HepG2 (cell line): Measurements from ENCODE around the gene SESN2. TPM values are rescaled to one million over a fixed set of nuclear protein-coding genes. Genes with fewer than 3 reads are reported as not detected.
A peak's percentile ranks its signal among the peaks of the same experiment; 100 is the strongest.

ENCODE experiments used
- ATAC-seq: fragments of 200-7000 bp; cut with Tn5 transposase; 3 replicates; pipeline ENCODE4 v1.9.1; 2020; ENCODE audit warnings: mild to moderate bottlenecking, moderate library complexity
- BruUV-seq: library from RNA; stranded (reverse); fragments of 400-500 nt; replicated peaks from 2 replicates; lab custom pipeline; 2021; lab: Mats Ljungman, UMichigan
- CTCF ChIA-PET: fragments of 300-600 bp; formaldehyde crosslinking; extraction: SDS; loops from one replicate; lab custom pipeline; 2021; ENCODE audit warnings: low total read pairs, inconsistent platforms, low intra/inter-chr PET ratio; lab: Yijun Ruan, JAX
- POLR2A ChIA-PET: fragments of 350-600 bp; sonication (Branson Sonifier 250); formaldehyde crosslinking; loops from one replicate; lab custom pipeline; 2020; ENCODE audit warnings: antibody characterized with exemption, inconsistent platforms; lab: Yijun Ruan, JAX
- DNase-seq: peaks from one replicate; pipeline ENCODE4 v3.0.0-alpha.2; 2015; ENCODE audit warnings: low spot score
- FAIRE-seq: peaks from 3 replicates; lab custom pipeline; 2011; peaks lifted over from hg19 to GRCh38; lab: Jason Lieb, UNC
- H2AFZ ChIP-seq: one replicate; pipeline ENCODE4 v1.6.1; 2011; ENCODE audit warnings: low read length, inconsistent platforms
- H3K27ac ChIP-seq: fragments of 300-600 bp; 3 replicates; pipeline ENCODE4 v1.8.0; 2011; ENCODE audit warnings: mixed run types, mild to moderate bottlenecking, mixed read lengths, low read length, inconsistent platforms; ENCODE audit not compliant: insufficient read depth; ENCODE audit errors: extremely low read length
- H3K27me3 ChIP-seq, 2 experiments: fragments of 200-600 bp in 1 of 2; 2 replicates in 1 of 2; 3 replicates in 1 of 2; pipeline versions ENCODE4 v1.6.0 to v1.8.0; 2011; ENCODE audit warnings: low read length in 2 of 2, mild to moderate bottlenecking in 2 of 2, moderate library complexity in 2 of 2, inconsistent platforms in 1 of 2; ENCODE audit not compliant: insufficient read depth in 2 of 2, control insufficient read depth in 1 of 2
- H3K36me3 ChIP-seq, 2 experiments: fragments of 200-600 bp in 1 of 2; replicated peaks in 1 of 2; 2 replicates in 1 of 2; 3 replicates in 1 of 2; pipeline versions ENCODE4 v1.5.1 to v1.8.0; 2011; ENCODE audit warnings: low read length in 2 of 2, inconsistent platforms in 1 of 2; ENCODE audit not compliant: insufficient read depth in 2 of 2, control insufficient read depth in 1 of 2
- H3K4me1 ChIP-seq: 2 replicates; pipeline ENCODE4 v1.5.1; 2012; ENCODE audit warnings: low read length, inconsistent platforms; ENCODE audit not compliant: insufficient read depth
- H3K4me2 ChIP-seq: 2 replicates; pipeline ENCODE4 v1.6.0; 2011; ENCODE audit warnings: low read depth, low read length, inconsistent platforms
- H3K4me3 ChIP-seq, 3 experiments: fragments of 200-600 bp in 1 of 3; sonication (generic), shearing (Covaris generic) in 1 of 3; replicated peaks in 1 of 3; 2 replicates each; pipeline ENCODE4 v1.5.1; 2011 to 2016; ENCODE audit warnings: low read length in 3 of 3, inconsistent platforms in 2 of 3, low read depth in 2 of 3, mild to moderate bottlenecking in 2 of 3, control low read depth in 1 of 3, mixed read lengths in 1 of 3; ENCODE audit not compliant: insufficient read depth in 1 of 3
- H3K79me2 ChIP-seq: one replicate; pipeline ENCODE4 v1.6.1; 2011; ENCODE audit warnings: low read length, inconsistent platforms; ENCODE audit not compliant: insufficient read depth
- H3K9ac ChIP-seq: 2 replicates; pipeline ENCODE4 v1.6.0; 2011; ENCODE audit warnings: mild to moderate bottlenecking, low read depth, low read length, inconsistent platforms; ENCODE audit not compliant: insufficient read depth
- H3K9me3 ChIP-seq: 2 replicates; pipeline ENCODE4 v1.5.1; 2012; ENCODE audit warnings: mild to moderate bottlenecking, low read length
- H4K20me1 ChIP-seq: 2 replicates; pipeline ENCODE4 v1.6.0; 2011; ENCODE audit warnings: inconsistent platforms, mild to moderate bottlenecking, low read length, moderate library complexity; ENCODE audit not compliant: insufficient read depth
- ATF7-NPFF ChIP-seq: sonication (generic); formaldehyde crosslinking; IDR thresholded peaks from 2 replicates; pipeline ENCODE4 v1.8.1; 2023; ENCODE audit warnings: mild to moderate bottlenecking, low read depth, missing genetic modification reagents, moderate library complexity
- E2F5 ChIP-seq: sonication (generic); formaldehyde crosslinking; conservative IDR thresholded peaks from 2 replicates; pipeline ENCODE4 v1.4.0; 2020; ENCODE audit warnings: missing genetic modification reagents
- MAFF ChIP-seq: IDR thresholded peaks from 2 replicates; pipeline ENCODE4 v1.6.1; 2011; ENCODE audit warnings: low read depth, low read length, improper control_type of control experiment
- MTA1 ChIP-seq: sonication (generic); formaldehyde crosslinking; IDR thresholded peaks from 2 replicates; pipeline ENCODE4 v1.4.0; 2020; ENCODE audit warnings: missing genetic modification reagents, mild to moderate bottlenecking, borderline replicate concordance
- PHF20 ChIP-seq: sonication (generic); formaldehyde crosslinking; IDR thresholded peaks from 2 replicates; pipeline ENCODE4 v1.5.0; 2020; ENCODE audit warnings: mild to moderate bottlenecking, missing genetic modification reagents
- SP1 ChIP-seq, 2 experiments: fragments of 450-650 bp in 1 of 2; sonication (generic) in 1 of 2; formaldehyde crosslinking in 1 of 2; IDR thresholded peaks; 2 replicates each; pipeline versions ENCODE4 v1.4.0 to v1.6.1; 2016 to 2020; ENCODE audit warnings: missing genetic modification reagents in 1 of 2
- ZNF260 ChIP-seq: sonication (generic); formaldehyde crosslinking; IDR thresholded peaks from 2 replicates; pipeline ENCODE4 v1.4.0; 2020; ENCODE audit warnings: missing genetic modification reagents, low read depth, mild to moderate bottlenecking, borderline replicate concordance
- ZNF629 ChIP-seq: sonication (generic); formaldehyde crosslinking; conservative IDR thresholded peaks from 2 replicates; pipeline ENCODE4 v1.5.0; 2020; ENCODE audit warnings: missing genetic modification reagents
- ZNF781 ChIP-seq: sonication (generic); formaldehyde crosslinking; IDR thresholded peaks from 2 replicates; pipeline ENCODE4 v1.5.1; 2020; ENCODE audit warnings: borderline replicate concordance, mild to moderate bottlenecking, missing genetic modification reagents; ENCODE audit errors: not compliant biosample characterization
- ZSCAN20 ChIP-seq: sonication (generic); formaldehyde crosslinking; IDR thresholded peaks from 2 replicates; pipeline ENCODE4 v1.4.0; 2020; ENCODE audit warnings: missing genetic modification reagents, mild to moderate bottlenecking, borderline replicate concordance
- WGBS: methylation state at CpG from one replicate; pipeline ENCODE4 v1.1.6; 2017; ENCODE audit warnings: low lambda C conversion rate; 5-methylcytosine and 5-hydroxymethylcytosine counted together
- in situ Hi-C: cut with HindIII; loops from 2 replicates; pipeline ENCODE4 v1.10.0; 2017; ENCODE audit warnings: low pct_unique_long_range_greater_than_20kb; ENCODE audit not compliant: extremely low pct_ligation_motif_present
- intact Hi-C: fragments of 100-400 bp; cut with micrococcal nuclease; formaldehyde crosslinking; loops from one replicate; pipeline ENCODE4 v1.10.0; 2022; ENCODE audit not compliant: unreplicated experiment
- polyA plus RNA-seq, 8 experiments: library from polyadenylated mRNA; depleted of rRNA in 3 of 8; stranded (reverse) in 7 of 8; unstranded in 1 of 8; fragments of >200 nt; fragmentation: Illumina TruSeq in 4 of 8; extraction: Trizol in 4 of 8; gene quantifications; 2 replicates each; pipeline versions ENCODE4 v1.2.1 to v1.2.3, GENCODE V29; 2011 to 2016; ENCODE audit warnings: low read depth in 4 of 8, missing spikeins in 1 of 8, mixed read lengths in 1 of 8; ENCODE audit not compliant: insufficient read depth in 1 of 8
- total RNA-seq, 5 experiments: library from RNA; depleted of rRNA; stranded (reverse); fragments of >200 nt; fragmentation: Illumina TruSeq; extraction: Trizol; gene quantifications; 2 replicates each; pipeline ENCODE4 v1.2.3, GENCODE V29; 2016; ENCODE audit warnings: low read depth in 1 of 5

Gene SESN2
- total and polyA plus RNA-seq, 2 of the 13 experiments (the other 11 are each of a cell fraction or from before 2014, with no cell fraction given): 13.2 to 19.1 TPM

DNA sequence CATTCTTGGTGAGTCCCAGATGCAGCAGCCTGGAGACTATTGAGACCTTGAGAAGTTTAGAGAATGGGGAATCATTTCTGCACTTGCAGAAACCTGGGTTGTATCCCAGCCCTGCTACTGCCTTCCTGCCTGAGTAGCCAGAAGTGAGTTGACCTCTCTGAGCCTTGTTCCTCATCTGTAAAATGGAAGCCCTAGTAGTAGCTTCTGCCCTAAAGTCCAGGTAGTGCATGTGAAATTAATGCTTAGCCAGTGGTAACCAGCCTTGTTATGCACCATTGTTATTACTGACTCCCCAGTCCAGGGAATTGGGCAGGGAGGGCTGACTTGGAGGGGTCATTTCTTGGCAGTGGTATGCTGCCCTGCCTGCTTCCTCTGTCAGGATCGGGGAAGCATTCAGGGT lies 5.6 kb downstream of the SESN2 start:
- POLR2A ChIA-PET: interaction anchor here (3.1 kb wide), 1 partner anchor 16 kb away, joined by 15 read pairs; no protein-coding TSS in a partner anchor
- no peak overlapping the region for H2AFZ ChIP-seq
- DNase-seq: no peak
- H3K27ac ChIP-seq: no peak overlapping the region
- intact Hi-C loops (loop anchor here (10.0 kb wide), 1 partner anchor 60 kb away; the partner anchor contains the start of gene MED18), in situ Hi-C loops (no loop called here)
- H3K27me3 ChIP-seq: no peaks in the 10 kb centered on the region
- no TSS peak for BruUV-seq
- CTCF ChIA-PET: no interaction called here
- peaks cover 86% of the 10 kb centered on the region for H3K79me2 ChIP-seq
- peaks cover 91% of the 10 kb centered on the region for H3K4me1 ChIP-seq
- peaks cover 68% of the 10 kb centered on the region for H4K20me1 ChIP-seq
- ATAC-seq: no peak
- 0 out of 2 replicates have a peak overlapping the region, but pooled peaks have one; percentile 5 for H3K4me2 ChIP-seq
- WGBS: 89% methylated on average over 1 of the region's 1 CpG
- no peak for FAIRE-seq
- no peaks in the 10 kb centered on the region for H3K9me3 ChIP-seq
- H3K4me3 ChIP-seq: no peak overlapping the region
- TF ChIP-seq PHF20 (CRISPR knock-in tag) (no peak), ZNF629 (peak; percentile 25; the same call in 1 of the 2 replicates)
- H3K36me3 ChIP-seq: peaks cover 2 to 3% of the 10 kb centered on the region in 2 experiments; a peak in 1 of 5 replicates
- H3K9ac ChIP-seq: no peak overlapping the region

GRCh38 chr1:28265577-28265976 lies 6.3 kb downstream of the SESN2 start:
- in situ Hi-C loops: no loop called here
- ATAC-seq: no peak
- H4K20me1 ChIP-seq: peaks cover 68% of the 10 kb centered on the region
- BruUV-seq: no TSS peak
- no peak overlapping the region for H3K27ac ChIP-seq
- 90% methylated on average over 7 of the region's 8 CpGs for WGBS
- peaks cover 82% of the 10 kb centered on the region for H3K79me2 ChIP-seq
- POLR2A ChIA-PET: interaction anchor here (1.0 to 1.7 kb wide), 2 partner anchors 7 to 63 kb away, joined by 3 to 10 read pairs; partner anchors contain the start of gene MED18
- FAIRE-seq: no peak
- no peak for DNase-seq
- H3K9me3 ChIP-seq: no peaks in the 10 kb centered on the region
- no peak overlapping the region for H3K4me2 ChIP-seq
- H3K27me3 ChIP-seq: no peaks in the 10 kb centered on the region
- intact Hi-C loops: loop anchor here (10.0 kb wide), 1 partner anchor 59 kb away; the partner anchor contains the start of gene MED18
- no peak overlapping the region for H3K9ac ChIP-seq
- no peak overlapping the region for H2AFZ ChIP-seq
- peaks cover 93% of the 10 kb centered on the region for H3K4me1 ChIP-seq
- peaks cover 2 to 7% of the 10 kb centered on the region in 2 experiments; a peak in 3 of 5 replicates for H3K36me3 ChIP-seq
- H3K4me3 ChIP-seq: no peak overlapping the region
- CTCF ChIA-PET: no interaction called here
- no peak for TF ChIP-seq MAFF
- no peak for TF ChIP-seq ATF7-NPFF (CRISPR knock-in tag)
- TF ChIP-seq E2F5 (CRISPR knock-in tag): no peak
- no peak for TF ChIP-seq ZSCAN20 (CRISPR knock-in tag)
- TF ChIP-seq ZNF260 (CRISPR knock-in tag): no peak
- TF ChIP-seq MTA1 (CRISPR knock-in tag): no peak
- TF ChIP-seq ZNF781: no peak
- TF ChIP-seq SP1 (IDR thresholded peaks at IDR 0.05): no peak
- no peak for TF ChIP-seq SP1 (CRISPR knock-in tag; IDR thresholded peaks at IDR 0.05)
